BE2C (cell line): Measurements from ENCODE around the gene COX6B1. TPM values are rescaled to one million over a fixed set of nuclear protein-coding genes. Genes with fewer than 3 reads are reported as not detected.
"Not testable (repeated sequence)": the region's sequence is repeated elsewhere in the genome, so short reads cannot be mapped to it uniquely, and the experiment has no call there.

Experiments used
- DNase-seq: peaks from one replicate; pipeline ENCODE4 v3.0.0-alpha.2; 2020
- H3K27me3 ChIP-seq: fragments of 250-450 bp; sonication (Bioruptor Pico); 2 replicates; pipeline ENCODE4 v1.5.1; 2020; ENCODE audit warnings: mild to moderate bottlenecking
- H3K36me3 ChIP-seq: fragments of 250-450 bp; sonication (Bioruptor Pico); 2 replicates; pipeline ENCODE4 v1.5.1; 2020; ENCODE audit warnings: mild to moderate bottlenecking
- H3K4me1 ChIP-seq: fragments of 250-450 bp; sonication (Bioruptor Pico); 2 replicates; pipeline ENCODE4 v1.5.1; 2020
- H3K4me3 ChIP-seq: 2 replicates; pipeline ENCODE4 v1.5.1; 2011; ENCODE audit warnings: low read depth, low read length
- H3K9me3 ChIP-seq: fragments of 250-450 bp; sonication (Bioruptor Pico); 2 replicates; pipeline ENCODE4 v1.5.1; 2020
- polyA plus RNA-seq: library from polyadenylated mRNA; unstranded; fragments of >200 nt; gene quantifications from one replicate; pipeline ENCODE4 v1.2.1, GENCODE V29; 2012; ENCODE audit warnings: low read depth, missing spikeins; ENCODE audit not compliant: insufficient read length, insufficient read depth
- TF ChIP-seq, protein P1 (sequence below): IDR thresholded peaks from 2 replicates; pipeline ENCODE4 v1.5.1; 2012; ENCODE audit warnings: mild to moderate bottlenecking, low read depth, low read length

Gene COX6B1, protein sequence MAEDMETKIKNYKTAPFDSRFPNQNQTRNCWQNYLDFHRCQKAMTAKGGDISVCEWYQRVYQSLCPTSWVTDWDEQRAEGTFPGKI
- polyA plus RNA-seq: 767 TPM

DNA sequence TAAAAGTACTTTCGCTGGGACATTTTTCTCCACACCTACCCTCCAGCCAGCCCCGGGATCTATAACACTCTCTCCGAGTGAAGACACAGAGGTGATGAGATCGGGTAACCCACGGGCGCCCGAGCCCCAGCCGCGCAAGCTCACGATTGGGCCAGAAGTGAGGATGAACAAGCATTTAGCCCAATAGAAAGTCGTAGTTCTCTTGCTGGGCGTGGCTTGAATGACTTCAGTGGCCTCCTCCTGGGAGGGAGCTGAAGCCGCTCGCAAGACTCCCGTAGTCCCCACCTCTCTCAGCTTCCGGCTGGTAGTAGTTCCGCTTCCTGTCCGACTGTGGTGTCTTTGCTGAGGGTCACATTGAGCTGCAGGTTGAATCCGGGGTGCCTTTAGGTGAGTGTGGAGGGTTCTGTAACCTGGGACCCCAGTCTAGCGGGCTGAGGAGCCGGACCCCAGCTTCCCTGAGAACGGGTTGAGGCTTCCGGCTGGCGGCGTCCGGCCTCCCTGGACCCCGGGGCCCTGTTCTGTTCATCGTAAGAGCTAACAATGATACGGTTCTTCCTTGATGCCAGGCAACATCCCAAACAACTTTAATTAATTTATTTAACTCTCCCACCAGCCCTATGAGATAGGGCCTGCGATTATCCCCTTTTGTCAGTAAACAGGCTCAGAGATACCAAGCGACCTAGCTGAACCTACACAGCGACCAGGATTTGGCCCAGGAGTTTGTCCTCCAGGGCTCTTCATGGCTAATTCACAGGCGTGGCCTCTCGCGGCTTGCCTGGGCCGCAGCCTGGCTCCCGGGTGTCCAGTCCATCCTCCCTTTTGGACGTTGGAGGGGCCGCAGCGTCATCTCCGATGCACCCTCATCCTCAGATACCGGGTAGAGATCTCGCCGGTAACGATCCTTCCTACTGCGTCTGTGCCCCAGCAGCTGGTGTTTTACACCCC, at the start of gene COX6B1:
TSS of gene COX6B1 (plus strand) at position 307 of the 945 bp plus-strand sequence. CDS start 2,921 bp downstream, outside the sequence.
- Histone ChIP-seq H3K4me1 (no peaks in the 10 kb centered on the region), H3K9me3 (no peaks in the 10 kb centered on the region), H3K4me3 (peak within 1 kb of the TSS; percentile 68), H3K36me3 (peaks cover 26% of the 10 kb centered on the region), H3K27me3 (no peaks in the 10 kb centered on the region)
- DNase-seq: peak; percentile 95
- TF ChIP-seq, protein P1, sequence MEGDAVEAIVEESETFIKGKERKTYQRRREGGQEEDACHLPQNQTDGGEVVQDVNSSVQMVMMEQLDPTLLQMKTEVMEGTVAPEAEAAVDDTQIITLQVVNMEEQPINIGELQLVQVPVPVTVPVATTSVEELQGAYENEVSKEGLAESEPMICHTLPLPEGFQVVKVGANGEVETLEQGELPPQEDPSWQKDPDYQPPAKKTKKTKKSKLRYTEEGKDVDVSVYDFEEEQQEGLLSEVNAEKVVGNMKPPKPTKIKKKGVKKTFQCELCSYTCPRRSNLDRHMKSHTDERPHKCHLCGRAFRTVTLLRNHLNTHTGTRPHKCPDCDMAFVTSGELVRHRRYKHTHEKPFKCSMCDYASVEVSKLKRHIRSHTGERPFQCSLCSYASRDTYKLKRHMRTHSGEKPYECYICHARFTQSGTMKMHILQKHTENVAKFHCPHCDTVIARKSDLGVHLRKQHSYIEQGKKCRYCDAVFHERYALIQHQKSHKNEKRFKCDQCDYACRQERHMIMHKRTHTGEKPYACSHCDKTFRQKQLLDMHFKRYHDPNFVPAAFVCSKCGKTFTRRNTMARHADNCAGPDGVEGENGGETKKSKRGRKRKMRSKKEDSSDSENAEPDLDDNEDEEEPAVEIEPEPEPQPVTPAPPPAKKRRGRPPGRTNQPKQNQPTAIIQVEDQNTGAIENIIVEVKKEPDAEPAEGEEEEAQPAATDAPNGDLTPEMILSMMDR: no peak

DNA sequence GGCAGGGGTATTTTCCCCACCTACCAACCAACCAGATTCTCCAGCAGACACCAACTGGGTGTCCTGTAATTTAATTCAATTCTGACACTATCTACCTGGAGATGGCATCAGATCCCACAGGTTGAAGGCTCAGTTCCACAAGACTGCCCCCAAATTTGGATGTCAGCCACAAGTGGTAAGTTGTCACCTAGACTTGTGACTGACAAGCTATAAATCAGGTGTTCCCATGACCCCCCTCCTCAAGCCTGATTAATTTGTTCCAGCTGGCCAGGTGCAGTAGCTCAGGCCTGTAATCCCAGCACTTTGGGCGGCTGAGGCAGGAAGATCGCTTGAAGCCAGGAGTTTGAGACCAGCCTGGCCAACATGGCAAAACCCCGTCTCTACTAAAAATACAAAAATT, 46.2 kb upstream of the COX6B1 start:
- Histone ChIP-seq H3K27me3 (peaks cover 22% of the 10 kb centered on the region; the same call in 1 of the 2 replicates), H3K9me3 (no peaks in the 10 kb centered on the region), H3K36me3 (no peaks in the 10 kb centered on the region), H3K4me1 (no peaks in the 10 kb centered on the region), H3K4me3 (no peak overlapping the region)
- DNase-seq: no peak
- TF ChIP-seq, protein P1: no peak

DNA sequence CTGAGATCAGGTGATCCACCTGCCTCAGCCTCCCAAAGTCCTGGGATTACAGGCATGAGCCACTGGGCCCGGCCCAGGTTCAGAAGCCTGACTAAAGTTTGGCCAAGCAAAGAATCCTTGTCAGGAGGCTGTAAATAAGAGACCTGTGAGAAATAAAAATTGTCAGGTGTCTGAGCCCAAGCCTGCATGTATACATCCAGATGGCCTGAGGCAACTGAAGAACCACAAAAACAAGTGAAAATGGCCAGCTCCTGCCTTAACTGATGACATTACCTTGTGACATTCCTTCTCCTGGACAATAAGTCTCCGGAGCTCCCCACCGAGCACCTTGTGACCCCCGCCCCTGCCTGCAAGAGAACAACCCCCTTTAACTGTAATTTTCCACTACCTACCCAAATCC, 43.7 kb upstream of the COX6B1 start:
- not testable (repeated sequence) for H3K4me3 ChIP-seq, H3K36me3 ChIP-seq, H3K27me3 ChIP-seq, DNase-seq, H3K9me3 ChIP-seq, H3K4me1 ChIP-seq

DNA sequence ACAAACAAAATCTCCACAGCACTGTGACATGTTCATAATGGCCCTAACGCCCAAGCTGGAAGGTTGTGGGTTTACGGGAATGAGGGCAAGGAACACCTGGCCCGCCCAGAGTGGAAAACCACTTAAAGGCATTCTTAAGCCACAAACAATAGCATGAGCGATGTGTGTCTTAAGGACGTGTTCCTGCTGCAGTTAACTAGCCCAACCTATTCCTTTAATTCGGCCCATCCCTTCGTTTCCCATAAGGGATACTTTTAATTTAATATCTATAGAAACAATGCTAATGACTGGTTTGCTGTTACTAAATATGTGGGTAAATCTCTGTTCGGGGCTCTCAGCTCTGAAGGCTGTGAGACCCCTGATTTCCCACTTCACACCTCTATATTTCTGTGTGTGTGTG, 41.0 kb upstream of the COX6B1 start:
- not testable (repeated sequence) for H3K4me1 ChIP-seq, H3K27me3 ChIP-seq, H3K9me3 ChIP-seq, DNase-seq, H3K4me3 ChIP-seq, H3K36me3 ChIP-seq

DNA sequence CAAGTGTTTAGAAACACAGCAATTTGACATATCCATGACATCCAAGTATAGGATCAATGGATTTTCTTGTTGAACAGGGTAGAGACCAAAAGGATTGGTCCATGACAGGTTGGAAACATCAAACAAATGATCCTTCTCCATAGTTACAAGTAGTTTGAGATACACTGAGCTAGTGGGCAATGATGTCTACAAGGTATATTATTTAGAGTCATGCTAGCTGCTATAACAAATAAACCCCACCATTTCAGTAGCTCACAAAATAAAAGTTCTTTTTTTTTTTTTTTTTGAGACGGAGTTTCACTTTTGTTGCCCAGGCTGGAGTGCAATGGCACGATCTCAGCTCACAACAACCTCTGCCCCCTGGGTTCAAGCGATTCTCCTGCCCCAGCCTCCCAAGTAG, 40.5 kb upstream of the COX6B1 start:
- TF ChIP-seq, protein P1: no peak
- H3K36me3 ChIP-seq: no peaks in the 10 kb centered on the region
- no peak for DNase-seq
- H3K9me3 ChIP-seq: no peaks in the 10 kb centered on the region; the same call in 1 of the 2 replicates
- no peaks in the 10 kb centered on the region for H3K27me3 ChIP-seq
- H3K4me3 ChIP-seq: no peak overlapping the region
- no peaks in the 10 kb centered on the region for H3K4me1 ChIP-seq

DNA sequence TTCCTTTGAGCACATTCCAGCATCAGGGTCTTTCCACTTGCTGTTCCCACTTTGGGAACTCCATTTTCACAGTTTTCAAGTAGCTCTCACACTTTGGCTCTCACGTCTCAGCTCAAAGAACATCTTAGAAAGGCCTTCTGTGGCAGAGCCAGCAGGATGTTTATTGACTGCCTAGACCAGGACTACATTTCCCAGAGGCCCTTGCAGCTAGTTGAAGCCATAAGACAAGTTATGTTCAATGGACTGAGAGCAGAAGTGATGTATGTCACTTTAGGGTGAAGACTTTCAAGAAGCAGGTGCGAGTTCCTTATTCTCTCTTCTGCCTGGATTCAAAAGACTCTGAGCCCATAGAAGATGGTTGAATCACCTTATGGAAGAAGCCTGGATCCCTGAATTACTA, 39.9 kb upstream of the COX6B1 start:
- TF ChIP-seq, protein P1: no peak
- H3K4me1 ChIP-seq: no peaks in the 10 kb centered on the region
- no peak overlapping the region for H3K4me3 ChIP-seq
- H3K36me3 ChIP-seq: no peaks in the 10 kb centered on the region
- no peaks in the 10 kb centered on the region; the same call in 1 of the 2 replicates for H3K9me3 ChIP-seq
- no peaks in the 10 kb centered on the region for H3K27me3 ChIP-seq
- no peak for DNase-seq

DNA sequence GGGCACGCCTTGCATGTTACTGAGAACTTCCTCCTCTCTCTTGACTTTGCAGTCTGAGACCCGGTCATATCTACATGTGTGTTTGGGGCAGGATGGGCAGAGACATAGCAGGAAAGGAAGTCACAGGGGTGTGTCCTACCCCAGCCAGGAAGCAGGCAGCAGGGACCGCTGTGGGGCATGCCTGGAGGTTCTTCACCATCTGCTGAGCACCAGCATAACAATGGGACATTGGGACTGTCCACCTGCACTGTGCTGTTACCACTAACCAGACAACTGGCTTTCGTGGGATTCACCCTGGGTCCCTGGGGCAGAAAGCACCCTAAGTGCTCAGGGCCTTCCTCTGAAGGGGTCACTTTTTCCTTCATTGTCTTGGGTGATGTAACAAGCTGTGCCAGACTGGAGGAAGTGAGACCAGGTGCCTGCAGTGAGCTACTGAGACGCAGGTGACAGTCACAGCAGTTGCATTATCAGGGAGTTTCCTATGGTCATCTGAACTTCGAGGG, 38.2 kb upstream of the COX6B1 start:
- no peak for DNase-seq
- TF ChIP-seq, protein P1: no peak
- Histone ChIP-seq H3K36me3 (peaks cover 2% of the 10 kb centered on the region; the same call in 1 of the 2 replicates), H3K9me3 (no peaks in the 10 kb centered on the region; the same call in 1 of the 2 replicates), H3K4me3 (no peak overlapping the region), H3K27me3 (no peaks in the 10 kb centered on the region), H3K4me1 (no peaks in the 10 kb centered on the region)
